H1 (cell line): Measurements from ENCODE around the gene SLC39A2. TPM values are rescaled to one million over a fixed set of nuclear protein-coding genes. Genes with fewer than 3 reads are reported as not detected.

Experiments used
- CTCF ChIA-PET: fragments of 300-600 bp; sonication (Branson Sonifier 250); formaldehyde crosslinking; loops from one replicate; lab custom pipeline; 2021; ENCODE audit not compliant: partially characterized antibody; lab: Charles Lee
- POLR2A ChIA-PET: fragments of 300-600 bp; sonication (Branson Sonifier 250); formaldehyde crosslinking; loops from one replicate; lab custom pipeline; 2021; ENCODE audit warnings: inconsistent platforms; ENCODE audit not compliant: partially characterized antibody; lab: Charles Lee
- DNase-seq, 2 experiments: peaks; one replicate each; pipeline versions ENCODE4 v3.0.0 to v3.0.0-alpha.2; 2010 to 2022; ENCODE audit warnings: low spot score in 2 of 2, low read depth in 1 of 2, mixed read lengths in 1 of 2
- FAIRE-seq: peaks from 2 replicates; lab custom pipeline; 2011; peaks lifted over from hg19 to GRCh38; lab: Jason Lieb, UNC
- H2AFZ ChIP-seq: 2 replicates; pipeline ENCODE4 v1.8.1; 2012; ENCODE audit warnings: low read length, inconsistent platforms
- H2AK5ac ChIP-seq: 2 replicates; pipeline ENCODE4 v1.6.1; 2013; ENCODE audit warnings: low read depth, low read length
- H2BK120ac ChIP-seq: replicated peaks from 2 replicates; pipeline ENCODE3; 2013; ENCODE audit warnings: low read depth, low read length, inconsistent platforms
- H2BK12ac ChIP-seq: 2 replicates; pipeline ENCODE4 v1.6.1; 2013; ENCODE audit warnings: low read depth, low read length
- H2BK15ac ChIP-seq: 2 replicates; pipeline ENCODE4 v1.6.1; 2013; ENCODE audit warnings: low read length
- H2BK20ac ChIP-seq: 2 replicates; pipeline ENCODE4 v1.6.1; 2013; ENCODE audit warnings: low read length
- H2BK5ac ChIP-seq: 2 replicates; pipeline ENCODE4 v1.6.1; 2013; ENCODE audit warnings: low read depth, low read length
- H3K14ac ChIP-seq: 2 replicates; pipeline ENCODE4 v1.6.1; 2013; ENCODE audit warnings: inconsistent platforms; ENCODE audit not compliant: insufficient read length
- H3K18ac ChIP-seq: 2 replicates; pipeline ENCODE4 v1.6.1; 2013; ENCODE audit warnings: low read length; ENCODE audit errors: extremely low read depth
- H3K23ac ChIP-seq: 2 replicates; pipeline ENCODE4 v1.6.1; 2013; ENCODE audit warnings: inconsistent platforms; ENCODE audit not compliant: insufficient read length
- H3K23me2 ChIP-seq: 2 replicates; pipeline ENCODE4 v1.6.1; 2013; ENCODE audit warnings: low read depth, low read length
- H3K27ac ChIP-seq: 2 replicates; pipeline ENCODE4 v1.6.1; 2011; ENCODE audit warnings: low read depth, low read length, inconsistent platforms
- H3K27me3 ChIP-seq, 4 experiments: replicated peaks in 1 of 4; 1 replicate in 1 of 4; 2 replicates in 3 of 4; pipeline versions ENCODE4 v1.6.1 to v1.8.1; 2011 to 2013; ENCODE audit warnings: low read length in 3 of 4, mild to moderate bottlenecking in 3 of 4, inconsistent platforms in 2 of 4, mixed read lengths in 2 of 4, moderate library complexity in 1 of 4; ENCODE audit not compliant: control insufficient read depth in 3 of 4, insufficient read depth in 3 of 4; ENCODE audit errors: extremely low read depth in 1 of 4
- H3K36me3 ChIP-seq, 4 experiments: 2 replicates each; pipeline versions ENCODE4 v1.6.1 to v1.8.1; 2011 to 2013; ENCODE audit warnings: mild to moderate bottlenecking in 4 of 4, low read length in 3 of 4, moderate library complexity in 2 of 4, control low read depth in 1 of 4, inconsistent platforms in 1 of 4; ENCODE audit not compliant: insufficient read depth in 4 of 4, control insufficient read depth in 2 of 4
- H3K4ac ChIP-seq: replicated peaks from 2 replicates; pipeline ENCODE3; 2013; ENCODE audit warnings: low read length, low read depth, mixed read lengths, inconsistent platforms; ENCODE audit not compliant: insufficient read length
- H3K4me1 ChIP-seq, 4 experiments: replicated peaks in 1 of 4; 1 replicate in 1 of 4; 2 replicates in 3 of 4; pipeline versions ENCODE4 v1.6.1 to v1.8.1; 2011 to 2013; ENCODE audit warnings: low read length in 3 of 4, inconsistent platforms in 2 of 4, mixed read lengths in 1 of 4; ENCODE audit not compliant: insufficient read depth in 4 of 4, control insufficient read depth in 3 of 4
- H3K4me2 ChIP-seq, 2 experiments: 2 replicates each; pipeline versions ENCODE4 v1.6.1 to v1.8.1; 2011 to 2013; ENCODE audit warnings: low read depth in 2 of 2, low read length in 2 of 2, control low read depth in 1 of 2, inconsistent platforms in 1 of 2, mild to moderate bottlenecking in 1 of 2; ENCODE audit not compliant: insufficient read depth in 1 of 2
- H3K4me3 ChIP-seq, 4 experiments: fragments of 200-600, 300-600 bp in 1 of 4; sonication (generic), shearing (Covaris generic), sonication (Bioruptor Twin) in 1 of 4; 2 replicates each; pipeline versions ENCODE4 v1.5.1 to v1.8.1; 2011 to 2016; ENCODE audit warnings: low read length in 4 of 4, low read depth in 3 of 4, control low read depth in 2 of 4, inconsistent platforms in 2 of 4, mild to moderate bottlenecking in 2 of 4, mixed read lengths in 1 of 4, moderate library complexity in 1 of 4; ENCODE audit not compliant: insufficient read depth in 2 of 4; ENCODE audit errors: extremely low read depth in 1 of 4
- H3K56ac ChIP-seq: replicated peaks from 2 replicates; pipeline ENCODE3; 2013; ENCODE audit warnings: low read depth, mild to moderate bottlenecking, mixed read lengths, low read length, inconsistent platforms; ENCODE audit not compliant: insufficient read length
- H3K79me1 ChIP-seq: 2 replicates; pipeline ENCODE4 v1.6.1; 2013; ENCODE audit warnings: low read depth, low read length, control low read depth
- H3K79me2 ChIP-seq, 2 experiments: 2 replicates each; pipeline versions ENCODE4 v1.6.1 to v1.8.1; 2012 to 2013; ENCODE audit warnings: low read length in 2 of 2, mild to moderate bottlenecking in 2 of 2, inconsistent platforms in 1 of 2; ENCODE audit not compliant: insufficient read depth in 2 of 2, control insufficient read depth in 1 of 2
- H3K9ac ChIP-seq, 4 experiments: replicated peaks in 1 of 4; 1 replicate in 1 of 4; 2 replicates in 3 of 4; pipeline versions ENCODE4 v1.6.1 to v1.8.1; 2011 to 2013; ENCODE audit warnings: low read depth in 3 of 4, low read length in 3 of 4, control low read depth in 2 of 4, mild to moderate bottlenecking in 2 of 4, moderate library complexity in 2 of 4, inconsistent platforms in 1 of 4; ENCODE audit errors: extremely low read depth in 1 of 4
- H3K9me3 ChIP-seq, 2 experiments: 2 replicates each; pipeline versions ENCODE4 v1.6.1 to v1.8.1; 2012 to 2013; ENCODE audit warnings: mild to moderate bottlenecking in 2 of 2, moderate library complexity in 2 of 2, control low read depth in 1 of 2, inconsistent platforms in 1 of 2, low read depth in 1 of 2, low read length in 1 of 2, mixed read lengths in 1 of 2; ENCODE audit not compliant: insufficient read depth in 2 of 2
- H4K20me1 ChIP-seq, 2 experiments: replicated peaks in 1 of 2; 2 replicates each; pipeline versions ENCODE3 to v1.8.1; 2011 to 2013; ENCODE audit warnings: inconsistent platforms in 2 of 2, low read length in 2 of 2, mild to moderate bottlenecking in 1 of 2; ENCODE audit not compliant: insufficient read depth in 2 of 2, control insufficient read depth in 1 of 2
- H4K5ac ChIP-seq: 2 replicates; pipeline ENCODE4 v1.6.1; 2013; ENCODE audit warnings: low read length, low read depth, mixed read lengths, inconsistent platforms; ENCODE audit not compliant: insufficient read length
- H4K8ac ChIP-seq: 2 replicates; pipeline ENCODE4 v1.8.0; 2013; ENCODE audit warnings: mild to moderate bottlenecking, moderate library complexity, low read length, inconsistent platforms; ENCODE audit not compliant: insufficient read depth; ENCODE audit errors: extremely low read depth
- H4K91ac ChIP-seq: replicated peaks from 2 replicates; pipeline ENCODE3; 2013; ENCODE audit warnings: low read length, mixed read lengths, inconsistent platforms; ENCODE audit not compliant: insufficient read length
- CBX5 ChIP-seq: fragments of 300-800, 300-1000 bp; sonication (generic); IDR thresholded peaks from 2 replicates; pipeline ENCODE4 v1.7.1; 2016; ENCODE audit warnings: antibody characterized with exemption, low read length, low read depth
- CREB1 ChIP-seq: IDR thresholded peaks from 2 replicates; pipeline ENCODE4 v1.6.1; 2012; ENCODE audit warnings: inconsistent platforms
- CTCF ChIP-seq, 3 experiments: IDR thresholded peaks; 1 replicate in 2 of 3; 2 replicates in 1 of 3; pipeline versions ENCODE4 v1.5.1 to v1.6.1; 2011; ENCODE audit warnings: low read length in 3 of 3, mild to moderate bottlenecking in 3 of 3, inconsistent platforms in 2 of 3, low read depth in 1 of 3, moderate library complexity in 1 of 3; ENCODE audit not compliant: insufficient read depth in 1 of 3; ENCODE audit errors: control extremely low read depth in 1 of 3
- HDAC2 ChIP-seq, 2 experiments: fragments of 300-600 bp in 1 of 2; sonication (generic) in 1 of 2; IDR thresholded peaks; 2 replicates each; pipeline ENCODE4 v1.6.1; 2011 to 2012; ENCODE audit warnings: low read depth in 2 of 2, low read length in 2 of 2, mild to moderate bottlenecking in 2 of 2, moderate library complexity in 2 of 2, borderline replicate concordance in 1 of 2, inconsistent platforms in 1 of 2
- SIN3A ChIP-seq, 2 experiments: IDR thresholded peaks in 1 of 2; conservative IDR thresholded peaks in 1 of 2; 2 replicates each; pipeline ENCODE4 v1.6.1; 2011 to 2012; ENCODE audit warnings: low read length in 2 of 2, improper control_type of control experiment in 1 of 2, low read depth in 1 of 2, mild to moderate bottlenecking in 1 of 2
- SIRT6 ChIP-seq: IDR thresholded peaks from one replicate; pipeline ENCODE4 v1.7.1; 2012; ENCODE audit warnings: low read length, inconsistent platforms
- SRF ChIP-seq: IDR thresholded peaks from 2 replicates; pipeline ENCODE4 v1.6.1; 2011; ENCODE audit warnings: mild to moderate bottlenecking, low read depth, low read length, moderate library complexity
- SUZ12 ChIP-seq: fragments of 200-600 bp; sonication (generic); IDR thresholded peaks from 2 replicates; pipeline ENCODE4 v1.6.1; 2012; ENCODE audit warnings: mild to moderate bottlenecking, inconsistent platforms, low read length, moderate library complexity, mixed read lengths
- WGBS, 2 experiments: shearing (Covaris generic) in 1 of 2; methylation state at CpG; one replicate each; pipeline versions ENCODE4 v1.1.6 to v1.1.7; 2013 to 2015; ENCODE audit warnings: low lambda C conversion rate in 2 of 2, mixed read lengths in 2 of 2, inconsistent platforms in 1 of 2, low coverage in 1 of 2, missing lambda C conversion rate in 1 of 2; ENCODE audit not compliant: insufficient replicate concordance in 2 of 2, insufficient coverage in 1 of 2, insufficient read length in 1 of 2; ENCODE audit errors: extremely low coverage in 1 of 2, missing lambda C conversion rate in 1 of 2; 5-methylcytosine and 5-hydroxymethylcytosine counted together
- polyA plus RNA-seq, 7 experiments: library from polyadenylated mRNA; depleted of rRNA in 3 of 7; stranded (reverse) in 5 of 7; unstranded in 2 of 7; fragments of >200 nt in 5 of 7; fragments of 200-250 nt in 2 of 7; gene quantifications; 1 replicate in 5 of 7; 2 replicates in 1 of 7; 4 replicates in 1 of 7; pipeline versions ENCODE4 v1.2.1 to v1.2.3, GENCODE V29; 2011 to 2013; ENCODE audit warnings: missing spikeins in 2 of 7, mixed read lengths in 2 of 7
- total RNA-seq: library from RNA; stranded (reverse); fragmentation: NEBNext Ultra II Directional; extraction: Animal tissue kit (Norgen Biotek cat#: 25700); gene quantifications from 2 replicates; pipeline ENCODE4 v1.2.1, GENCODE V29; 2021
- TF ChIP-seq, protein P1 (sequence below): IDR thresholded peaks from 2 replicates; pipeline ENCODE4 v1.6.1; 2012; ENCODE audit warnings: inconsistent platforms

SLC39A2 gene
- total and polyA plus RNA-seq, 2 of the 8 experiments (the other 6 are each of a cell fraction or from before 2014, with no cell fraction given): 0.14 to 0.22 TPM

- H4K91ac ChIP-seq: no peak within 1 kb of the TSS
- no peak within 1 kb of the TSS for H2AK5ac ChIP-seq
- no peaks in the 10 kb centered on the region for H4K20me1 ChIP-seq
- no peak within 1 kb of the TSS for H2BK12ac ChIP-seq
- H3K27me3 ChIP-seq: peaks cover 0 to 5% (median 1%) of the 10 kb centered on the region in 4 experiments; a peak in 3 of 7 replicates
- peaks cover 7% of the 10 kb centered on the region for H3K23me2 ChIP-seq
- H3K14ac ChIP-seq: no peak within 1 kb of the TSS
- no peak within 1 kb of the TSS for H3K56ac ChIP-seq
- 81% methylated on average over 5 of the region's 5 CpGs; no CpG with 5 or more reads in 1 of the 2 experiments for WGBS, 2 experiments
- no peak within 1 kb of the TSS for H2BK15ac ChIP-seq
- H2BK20ac ChIP-seq: no peak within 1 kb of the TSS
- no peak within 1 kb of the TSS for H3K4ac ChIP-seq
- no peak within 1 kb of the TSS for H4K8ac ChIP-seq
- H3K79me2 ChIP-seq: no peaks in the 10 kb centered on the region
- H3K23ac ChIP-seq: no peak within 1 kb of the TSS
- no peak for FAIRE-seq
- POLR2A ChIA-PET: interaction anchor here (1.1 kb wide), 1 partner anchor 10 kb away, joined by 3 read pairs; no protein-coding TSS in a partner anchor
- H4K5ac ChIP-seq: no peak within 1 kb of the TSS
- no peak within 1 kb of the TSS for H2AFZ ChIP-seq
- H2BK5ac ChIP-seq: no peak within 1 kb of the TSS
- no peak for DNase-seq
- no peaks in the 10 kb centered on the region for H3K9me3 ChIP-seq
- H3K4me1 ChIP-seq: peaks cover 4 to 14% (median 6%) of the 10 kb centered on the region in 4 experiments; a peak in 6 of 7 replicates
- no peak within 1 kb of the TSS for H3K4me3 ChIP-seq
- H2BK120ac ChIP-seq: no peak within 1 kb of the TSS
- no peaks in the 10 kb centered on the region for H3K36me3 ChIP-seq
- TF ChIP-seq, protein P1, sequence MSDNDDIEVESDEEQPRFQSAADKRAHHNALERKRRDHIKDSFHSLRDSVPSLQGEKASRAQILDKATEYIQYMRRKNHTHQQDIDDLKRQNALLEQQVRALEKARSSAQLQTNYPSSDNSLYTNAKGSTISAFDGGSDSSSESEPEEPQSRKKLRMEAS: no peak
- TF ChIP-seq CREB1: no peak
- no peak for TF ChIP-seq HDAC2 (IDR thresholded peaks at IDR 0.05; ENCODE audit: borderline replicate concordance in 1 of 2, low read depth in 2 of 2, low read length in 2 of 2)
- TF ChIP-seq CTCF (IDR thresholded peaks at IDR 0.05; ENCODE audit: control extremely low read depth in 1 of 3, insufficient read depth in 1 of 3, low read depth in 1 of 3, low read length in 3 of 3): no peak
- no peak for TF ChIP-seq SIN3A (conservative IDR thresholded peaks at IDR 0.05 in 1 of 2, IDR thresholded peaks at IDR 0.05 in 1 of 2; ENCODE audit: low read depth in 1 of 2, low read length in 2 of 2)
- TF ChIP-seq SUZ12: no peak
- no peak for TF ChIP-seq SRF
- no peak for TF ChIP-seq SIRT6
- no peak for TF ChIP-seq CBX5
- no peak within 1 kb of the TSS for H3K4me2 ChIP-seq
- no peaks in the 10 kb centered on the region for H3K79me1 ChIP-seq
- CTCF ChIA-PET: interaction anchor here (1.0 to 8.8 kb wide), 3 partner anchors 10 to 63 kb away, joined by 8 to 152 read pairs (median 8); no protein-coding TSS in a partner anchor
- no peak within 1 kb of the TSS for H3K18ac ChIP-seq
- H3K9ac ChIP-seq: 0 out of 7 replicates have a peak within 1 kb of the TSS, but pooled peaks of 1 of the 4 experiments have one; percentile 32
- no peak within 1 kb of the TSS for H3K27ac ChIP-seq
Measured at GRCh38 chr14:21029917-21030316, 30.8 kb downstream of the SLC39A2 start, which contains the start of gene TPPP2. TPPP2 (plus strand) TSS chr14:21030217; CDS start chr14:21030582, 365 bp downstream.
